ENCODE measurements around the gene KRT24.

KRT24 gene

DNA sequence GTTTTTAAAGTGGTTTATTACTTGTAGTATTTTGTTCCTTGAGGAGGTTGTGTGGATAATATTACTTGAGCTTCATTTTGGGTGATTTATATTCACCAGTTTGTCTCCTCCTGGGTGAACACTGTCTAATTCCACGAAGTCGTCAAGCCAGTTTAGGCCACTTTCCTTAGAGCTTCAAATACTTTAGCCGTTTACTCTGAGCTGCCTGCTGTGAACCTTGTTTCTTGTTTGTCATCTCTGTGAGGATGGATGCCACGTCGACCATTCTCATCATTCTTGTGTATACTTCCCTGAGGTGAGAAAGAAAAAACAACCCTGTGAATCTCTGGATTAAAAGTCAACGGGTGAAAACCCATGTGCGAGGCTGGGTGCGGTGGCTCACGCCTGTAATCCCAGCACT is 9.0 kb downstream of the KRT24 start:
- no peak for ATAC-seq
- no peak for TF ChIP-seq TOX (CRISPR knock-in tag; IDR thresholded peaks at IDR 0.05; ENCODE audit: borderline replicate concordance)
- no peak for TF ChIP-seq CSDC2 (CRISPR knock-in tag; IDR thresholded peaks at IDR 0.05)
- TF ChIP-seq ZFP3 (CRISPR knock-in tag; IDR thresholded peaks at IDR 0.05): no peak
- TF ChIP-seq, protein P1, sequence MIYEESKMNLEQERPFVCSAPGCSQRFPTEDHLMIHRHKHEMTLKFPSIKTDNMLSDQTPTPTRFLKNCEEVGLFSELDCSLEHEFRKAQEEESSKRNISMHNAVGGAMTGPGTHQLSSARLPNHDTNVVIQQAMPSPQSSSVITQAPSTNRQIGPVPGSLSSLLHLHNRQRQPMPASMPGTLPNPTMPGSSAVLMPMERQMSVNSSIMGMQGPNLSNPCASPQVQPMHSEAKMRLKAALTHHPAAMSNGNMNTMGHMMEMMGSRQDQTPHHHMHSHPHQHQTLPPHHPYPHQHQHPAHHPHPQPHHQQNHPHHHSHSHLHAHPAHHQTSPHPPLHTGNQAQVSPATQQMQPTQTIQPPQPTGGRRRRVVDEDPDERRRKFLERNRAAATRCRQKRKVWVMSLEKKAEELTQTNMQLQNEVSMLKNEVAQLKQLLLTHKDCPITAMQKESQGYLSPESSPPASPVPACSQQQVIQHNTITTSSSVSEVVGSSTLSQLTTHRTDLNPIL (CRISPR knock-in tag; IDR thresholded peaks at IDR 0.05; ENCODE audit: low read depth): no peak
- no peak for TF ChIP-seq ESRRG (CRISPR knock-in tag; IDR thresholded peaks at IDR 0.05)

GRCh38 chr17:40687106-40687505 is 16.4 kb downstream of the KRT24 start:
- no peak for ATAC-seq
- TF ChIP-seq OSR1 (CRISPR knock-in tag; IDR thresholded peaks at IDR 0.05): no peak
- TF ChIP-seq ESRRG (CRISPR knock-in tag; IDR thresholded peaks at IDR 0.05): no peak
- no peak for TF ChIP-seq ZFP30 (CRISPR knock-in tag; IDR thresholded peaks at IDR 0.05)
- no peak for TF ChIP-seq CSDC2 (CRISPR knock-in tag; IDR thresholded peaks at IDR 0.05)
- TF ChIP-seq ZNF70 (CRISPR knock-in tag; IDR thresholded peaks at IDR 0.05): no peak
- TF ChIP-seq ZC3H10 (CRISPR knock-in tag; IDR thresholded peaks at IDR 0.05): no peak

DNA sequence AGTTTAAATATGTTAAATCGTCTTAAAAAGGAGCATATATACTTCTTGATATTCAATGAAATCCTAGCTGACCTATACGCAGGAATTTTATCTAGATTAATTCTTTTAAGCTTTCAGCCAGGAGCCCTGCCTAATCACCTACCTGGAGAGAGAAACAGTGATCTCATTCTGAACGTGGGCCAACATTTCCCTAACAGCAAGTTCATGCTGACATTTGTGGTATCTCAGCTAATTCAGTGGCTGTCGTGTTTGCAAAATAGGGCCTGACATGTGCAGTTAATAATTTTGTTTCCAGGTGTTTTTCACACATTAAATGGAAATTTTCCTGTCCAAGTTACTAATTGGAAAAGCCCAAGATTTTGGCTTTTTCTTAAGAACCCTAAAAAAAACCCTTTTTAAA is 17.4 kb downstream of the KRT24 start:
- no peak for ATAC-seq
- no peak for TF ChIP-seq SNAI2 (CRISPR knock-in tag; IDR thresholded peaks at IDR 0.05)
- no peak for TF ChIP-seq ZFP30 (CRISPR knock-in tag; IDR thresholded peaks at IDR 0.05)
- TF ChIP-seq ESRRG (CRISPR knock-in tag; IDR thresholded peaks at IDR 0.05): no peak
- no peak for TF ChIP-seq ZFP3 (CRISPR knock-in tag; IDR thresholded peaks at IDR 0.05)
- TF ChIP-seq, protein P2, sequence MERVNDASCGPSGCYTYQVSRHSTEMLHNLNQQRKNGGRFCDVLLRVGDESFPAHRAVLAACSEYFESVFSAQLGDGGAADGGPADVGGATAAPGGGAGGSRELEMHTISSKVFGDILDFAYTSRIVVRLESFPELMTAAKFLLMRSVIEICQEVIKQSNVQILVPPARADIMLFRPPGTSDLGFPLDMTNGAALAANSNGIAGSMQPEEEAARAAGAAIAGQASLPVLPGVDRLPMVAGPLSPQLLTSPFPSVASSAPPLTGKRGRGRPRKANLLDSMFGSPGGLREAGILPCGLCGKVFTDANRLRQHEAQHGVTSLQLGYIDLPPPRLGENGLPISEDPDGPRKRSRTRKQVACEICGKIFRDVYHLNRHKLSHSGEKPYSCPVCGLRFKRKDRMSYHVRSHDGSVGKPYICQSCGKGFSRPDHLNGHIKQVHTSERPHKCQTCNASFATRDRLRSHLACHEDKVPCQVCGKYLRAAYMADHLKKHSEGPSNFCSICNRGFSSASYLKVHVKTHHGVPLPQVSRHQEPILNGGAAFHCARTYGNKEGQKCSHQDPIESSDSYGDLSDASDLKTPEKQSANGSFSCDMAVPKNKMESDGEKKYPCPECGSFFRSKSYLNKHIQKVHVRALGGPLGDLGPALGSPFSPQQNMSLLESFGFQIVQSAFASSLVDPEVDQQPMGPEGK (CRISPR knock-in tag; IDR thresholded peaks at IDR 0.05; ENCODE audit: borderline replicate concordance): no peak
- TF ChIP-seq ZNF565 (CRISPR knock-in tag; conservative IDR thresholded peaks at IDR 0.05; ENCODE audit: low read depth): no peak
- no peak for TF ChIP-seq ZC3H10 (CRISPR knock-in tag; IDR thresholded peaks at IDR 0.05)
- TF ChIP-seq OSR1 (CRISPR knock-in tag; IDR thresholded peaks at IDR 0.05): no peak
- TF ChIP-seq ARNTL (CRISPR knock-in tag; IDR thresholded peaks at IDR 0.05; ENCODE audit: borderline replicate concordance, low read depth): no peak
- TF ChIP-seq TOX (CRISPR knock-in tag; IDR thresholded peaks at IDR 0.05; ENCODE audit: borderline replicate concordance): no peak
- TF ChIP-seq POU6F1 (CRISPR knock-in tag; IDR thresholded peaks at IDR 0.05; ENCODE audit: borderline replicate concordance, low read depth): no peak
- no peak for TF ChIP-seq TSHZ2 (CRISPR knock-in tag; IDR thresholded peaks at IDR 0.05)
- TF ChIP-seq ZNF70 (CRISPR knock-in tag; IDR thresholded peaks at IDR 0.05): no peak
- TF ChIP-seq, protein P1 (CRISPR knock-in tag; IDR thresholded peaks at IDR 0.05; ENCODE audit: low read depth): no peak
- TF ChIP-seq PPARA (CRISPR knock-in tag; IDR thresholded peaks at IDR 0.05; ENCODE audit: borderline replicate concordance): no peak
- no peak for TF ChIP-seq BACH2 (CRISPR knock-in tag; IDR thresholded peaks at IDR 0.05; ENCODE audit: borderline replicate concordance)
- TF ChIP-seq TCF4 (CRISPR knock-in tag; IDR thresholded peaks at IDR 0.05; ENCODE audit: borderline replicate concordance): no peak
- no peak for TF ChIP-seq GLIS3 (CRISPR knock-in tag; IDR thresholded peaks at IDR 0.05)
- TF ChIP-seq CSDC2 (CRISPR knock-in tag; IDR thresholded peaks at IDR 0.05): no peak
- TF ChIP-seq ZNF8 (CRISPR knock-in tag; IDR thresholded peaks at IDR 0.05): no peak

Measured in SK-N-SH treated with all-trans-retinoic acid at 6 μM for 48 hours (cell line).